WERI-Rb-1 (cell line): ENCODE data around the gene GPBP1.
A peak's percentile ranks its signal among the peaks of the same experiment; 100 is the strongest.

Source experiments
- DNase-seq: peaks from one replicate; pipeline ENCODE4 v3.0.0-alpha.2; 2020
- H3K27ac ChIP-seq: fragments of 250-450 bp; sonication (Bioruptor Pico); 2 replicates; pipeline ENCODE4 v1.5.1; 2020; ENCODE audit warnings: mild to moderate bottlenecking, moderate library complexity
- H3K27me3 ChIP-seq: fragments of 250-450 bp; sonication (Bioruptor Pico); 2 replicates; pipeline ENCODE4 v1.5.1; 2021; ENCODE audit warnings: mild to moderate bottlenecking, low read depth, moderate library complexity; ENCODE audit not compliant: insufficient read depth, severe bottlenecking
- H3K36me3 ChIP-seq: fragments of 250-450 bp; sonication (Bioruptor Pico); 2 replicates; pipeline ENCODE4 v1.5.1; 2020; ENCODE audit warnings: mild to moderate bottlenecking, moderate library complexity
- H3K4me3 ChIP-seq: 2 replicates; pipeline ENCODE4 v1.5.1; 2011; ENCODE audit warnings: low read depth, mild to moderate bottlenecking, control low read depth, low read length
- H3K9me3 ChIP-seq: fragments of 250-450 bp; sonication (Bioruptor Pico); 2 replicates; pipeline ENCODE4 v1.5.1; 2021; ENCODE audit warnings: mild to moderate bottlenecking, moderate library complexity; ENCODE audit not compliant: severe bottlenecking
- TF ChIP-seq, protein P1 (sequence below): IDR thresholded peaks from 2 replicates; pipeline ENCODE4 v1.5.1; 2011; ENCODE audit warnings: low read depth, mild to moderate bottlenecking, control low read depth, inconsistent platforms, low read length

Gene GPBP1, protein sequence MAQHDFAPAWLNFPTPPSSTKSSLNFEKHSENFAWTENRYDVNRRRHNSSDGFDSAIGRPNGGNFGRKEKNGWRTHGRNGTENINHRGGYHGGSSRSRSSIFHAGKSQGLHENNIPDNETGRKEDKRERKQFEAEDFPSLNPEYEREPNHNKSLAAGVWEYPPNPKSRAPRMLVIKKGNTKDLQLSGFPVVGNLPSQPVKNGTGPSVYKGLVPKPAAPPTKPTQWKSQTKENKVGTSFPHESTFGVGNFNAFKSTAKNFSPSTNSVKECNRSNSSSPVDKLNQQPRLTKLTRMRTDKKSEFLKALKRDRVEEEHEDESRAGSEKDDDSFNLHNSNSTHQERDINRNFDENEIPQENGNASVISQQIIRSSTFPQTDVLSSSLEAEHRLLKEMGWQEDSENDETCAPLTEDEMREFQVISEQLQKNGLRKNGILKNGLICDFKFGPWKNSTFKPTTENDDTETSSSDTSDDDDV

DNA sequence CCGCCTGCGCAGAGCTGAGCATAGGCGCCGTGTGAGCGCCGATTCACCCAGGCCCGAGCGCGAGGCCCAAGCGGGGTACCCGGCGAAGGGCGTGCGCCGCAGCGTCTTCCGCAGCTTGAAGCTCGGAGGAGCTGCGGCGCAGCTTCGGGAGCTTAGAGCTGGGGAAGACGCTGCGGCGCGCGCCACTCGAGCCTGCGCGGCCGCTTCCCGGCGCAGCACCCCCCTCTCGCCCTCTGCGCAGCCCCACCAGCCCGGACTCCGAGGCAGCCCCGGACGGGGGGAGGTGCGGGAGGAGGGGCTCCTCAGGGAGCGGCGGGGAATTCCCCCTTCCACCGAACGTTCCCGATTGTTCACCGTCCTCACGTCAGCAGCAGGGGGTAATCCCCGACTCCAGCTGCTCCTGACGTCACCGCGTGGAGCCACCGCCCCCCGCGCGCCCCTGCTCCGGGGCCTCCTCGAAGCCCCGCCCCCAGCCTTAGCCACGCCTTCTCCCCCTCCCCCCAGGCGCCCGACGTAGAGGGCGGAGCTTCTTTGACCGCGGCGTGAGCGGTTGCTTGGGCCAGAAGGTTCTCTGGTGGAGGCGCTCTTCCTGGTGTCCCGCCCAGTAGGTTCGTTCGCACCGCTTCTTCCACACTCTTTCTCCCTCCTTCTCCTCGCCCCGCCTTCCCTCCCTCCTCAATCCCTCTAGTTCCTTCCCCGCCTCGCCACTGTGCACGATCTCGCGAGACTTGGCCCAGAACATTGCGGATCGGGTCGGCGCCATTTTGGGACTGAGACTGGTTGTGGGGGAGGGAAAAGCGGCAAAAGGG is at the start of gene GPBP1:
Gene GPBP1, plus strand, starts transcription at position 741 of the 809 bp plus-strand sequence. CDS start 40,072 bp downstream, outside the sequence.
- DNase-seq, result peak; percentile 99
- no peaks in the 10 kb centered on the region for H3K27me3 ChIP-seq
- H3K9me3 ChIP-seq, result no peaks in the 10 kb centered on the region
- H3K27ac ChIP-seq, result peak within 1 kb of the TSS; percentile 100
- peaks cover 33% of the 10 kb centered on the region for H3K36me3 ChIP-seq
- H3K4me3 ChIP-seq, result peak within 1 kb of the TSS; percentile 100
- TF ChIP-seq, protein P1, sequence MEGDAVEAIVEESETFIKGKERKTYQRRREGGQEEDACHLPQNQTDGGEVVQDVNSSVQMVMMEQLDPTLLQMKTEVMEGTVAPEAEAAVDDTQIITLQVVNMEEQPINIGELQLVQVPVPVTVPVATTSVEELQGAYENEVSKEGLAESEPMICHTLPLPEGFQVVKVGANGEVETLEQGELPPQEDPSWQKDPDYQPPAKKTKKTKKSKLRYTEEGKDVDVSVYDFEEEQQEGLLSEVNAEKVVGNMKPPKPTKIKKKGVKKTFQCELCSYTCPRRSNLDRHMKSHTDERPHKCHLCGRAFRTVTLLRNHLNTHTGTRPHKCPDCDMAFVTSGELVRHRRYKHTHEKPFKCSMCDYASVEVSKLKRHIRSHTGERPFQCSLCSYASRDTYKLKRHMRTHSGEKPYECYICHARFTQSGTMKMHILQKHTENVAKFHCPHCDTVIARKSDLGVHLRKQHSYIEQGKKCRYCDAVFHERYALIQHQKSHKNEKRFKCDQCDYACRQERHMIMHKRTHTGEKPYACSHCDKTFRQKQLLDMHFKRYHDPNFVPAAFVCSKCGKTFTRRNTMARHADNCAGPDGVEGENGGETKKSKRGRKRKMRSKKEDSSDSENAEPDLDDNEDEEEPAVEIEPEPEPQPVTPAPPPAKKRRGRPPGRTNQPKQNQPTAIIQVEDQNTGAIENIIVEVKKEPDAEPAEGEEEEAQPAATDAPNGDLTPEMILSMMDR, result no peak

DNA sequence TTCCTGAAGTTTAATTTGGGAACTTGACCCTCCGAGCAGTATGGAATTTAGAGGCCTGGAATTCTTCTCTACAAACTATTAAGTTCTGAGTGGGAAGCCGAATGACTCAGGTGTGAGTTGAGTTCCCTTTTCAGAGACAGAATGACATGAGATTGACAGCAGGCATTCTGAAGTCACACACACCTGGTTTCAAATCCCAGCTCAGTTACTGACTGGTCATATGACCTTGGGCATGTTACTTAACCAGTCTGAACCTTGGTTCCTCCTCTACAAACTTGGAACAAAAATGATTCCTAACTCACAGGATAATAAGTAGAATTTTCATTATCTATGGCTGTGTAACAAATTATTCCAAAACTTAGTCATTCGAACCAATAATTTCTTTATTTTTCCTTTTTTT is 45.5 kb upstream of the GPBP1 start:
- H3K27ac ChIP-seq, result no peak overlapping the region
- H3K27me3 ChIP-seq, result no peaks in the 10 kb centered on the region
- H3K36me3 ChIP-seq, result no peaks in the 10 kb centered on the region
- H3K4me3 ChIP-seq, result no peak overlapping the region
- no peaks in the 10 kb centered on the region for H3K9me3 ChIP-seq
- TF ChIP-seq, protein P1, result no peak
- no peak for DNase-seq

DNA sequence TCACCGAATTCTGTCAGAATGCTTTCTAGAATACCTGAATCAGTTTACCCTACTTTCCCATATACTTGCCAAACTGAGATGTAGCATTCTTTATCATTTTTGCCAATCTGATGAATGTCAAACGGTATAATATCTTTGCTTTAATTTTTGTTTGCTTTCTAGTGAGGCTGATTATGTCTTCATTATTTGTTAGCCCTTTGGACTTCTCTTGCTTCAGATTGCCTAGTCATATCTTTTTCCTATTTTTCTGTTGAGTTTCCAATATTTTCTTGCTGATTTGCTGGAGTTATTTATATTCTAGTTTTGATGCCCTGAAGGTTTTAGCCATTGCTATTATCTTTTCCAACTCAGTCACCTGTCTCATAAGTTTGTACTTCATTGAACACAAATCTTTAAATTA is 40.3 kb upstream of the GPBP1 start:
- no peak for DNase-seq
- H3K36me3 ChIP-seq, result no peaks in the 10 kb centered on the region
- no peak overlapping the region for H3K4me3 ChIP-seq
- no peak overlapping the region for H3K27ac ChIP-seq
- no peaks in the 10 kb centered on the region for H3K27me3 ChIP-seq
- no peaks in the 10 kb centered on the region for H3K9me3 ChIP-seq
- TF ChIP-seq, protein P1, result no peak

GRCh38 chr5:57137401-57137800 is 36.5 kb upstream of the GPBP1 start:
- TF ChIP-seq, protein P1, result no peak
- Histone ChIP-seq H3K36me3 (no peaks in the 10 kb centered on the region), H3K27me3 (no peaks in the 10 kb centered on the region), H3K4me3 (no peak overlapping the region), H3K27ac (no peak overlapping the region), H3K9me3 (no peaks in the 10 kb centered on the region)
- no peak for DNase-seq

- H3K27me3 ChIP-seq, result no peaks in the 10 kb centered on the region
- DNase-seq, result no peak
- H3K27ac ChIP-seq, result no peak overlapping the region
- H3K9me3 ChIP-seq, result no peaks in the 10 kb centered on the region
- H3K36me3 ChIP-seq, result no peaks in the 10 kb centered on the region
- TF ChIP-seq, protein P1, result no peak
- no peak overlapping the region for H3K4me3 ChIP-seq
These were observed 21.5 kb upstream of the GPBP1 start for GRCh38 chr5:57152316-57152715.
